ENCODE results near the gene TCERG1L. TPM values are rescaled to one million over a fixed set of nuclear protein-coding genes. Genes with fewer than 3 reads are reported as not detected.
"Not testable (repeated sequence)": the region's sequence is repeated elsewhere in the genome, so short reads cannot be mapped to it uniquely, and the experiment has no call there.

Gene TCERG1L
- polyA plus RNA-seq, 3 donors, result 0.03 to 0.16 TPM; not detected in 1

GRCh38 chr10:131113165-131113564, 198.4 kb downstream of the TCERG1L start:
- WGBS, 3 donors, result 91 to 92% (median 92%) methylated on average over 8 to 9 of the region's 9 CpGs

GRCh38 chr10:131112691-131113090, 198.8 kb downstream of the TCERG1L start:
- no peak overlapping the region for H3K27ac ChIP-seq (ENCODE audit: low read depth, low read length)
- WGBS, 3 donors, result 87 to 94% (median 92%) methylated on average over 18 of the region's 18 CpGs

More at GRCh38 chr10:131113165-131113564, 198.4 kb downstream of the TCERG1L start:
- no peak overlapping the region for H3K27ac ChIP-seq (ENCODE audit: low read depth, low read length)

DNA sequence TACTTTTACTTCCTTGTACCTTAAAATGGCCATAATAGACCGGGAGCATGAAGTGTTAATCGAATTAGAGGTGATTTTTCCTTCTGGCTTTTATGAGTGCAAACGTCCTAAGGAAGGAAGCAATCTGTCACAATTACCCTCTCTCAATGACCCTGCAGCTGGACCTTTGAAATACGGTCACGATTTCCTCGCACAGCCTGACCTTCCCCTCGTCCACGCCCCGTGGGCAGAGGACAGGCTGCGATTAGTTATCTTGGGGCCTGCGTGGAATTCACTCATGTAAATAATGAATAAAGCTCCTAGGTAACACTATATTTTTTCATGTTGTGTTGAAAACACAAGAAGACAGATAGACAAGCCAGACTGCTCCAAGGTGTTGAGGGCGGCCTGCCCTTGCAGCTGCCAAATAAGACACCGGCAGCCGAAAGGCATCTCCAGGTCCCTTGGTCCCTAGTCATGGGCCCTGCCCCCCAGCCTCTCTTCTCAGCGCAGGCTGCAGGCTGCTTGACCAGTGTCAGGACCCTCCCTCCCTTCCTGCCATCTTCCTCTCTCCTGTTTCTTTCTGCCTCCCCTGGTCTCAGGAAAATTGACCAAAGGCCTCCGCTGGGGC, 199.9 kb downstream of the TCERG1L start:
- 33 to 48% (median 39%) methylated on average over 15 to 16 of the region's 16 CpGs for WGBS, 3 donors

GRCh38 chr10:131111007-131111406, 200.5 kb downstream of the TCERG1L start:
- H3K27ac ChIP-seq (ENCODE audit: low read depth, low read length), result no peak overlapping the region
- 77 to 84% (median 79%) methylated on average over 12 to 13 of the region's 13 CpGs for WGBS, 3 donors

More for the DNA sequence above, 199.9 kb downstream of the TCERG1L start:
- no peak overlapping the region for H3K27ac ChIP-seq (ENCODE audit: low read depth, low read length)

DNA sequence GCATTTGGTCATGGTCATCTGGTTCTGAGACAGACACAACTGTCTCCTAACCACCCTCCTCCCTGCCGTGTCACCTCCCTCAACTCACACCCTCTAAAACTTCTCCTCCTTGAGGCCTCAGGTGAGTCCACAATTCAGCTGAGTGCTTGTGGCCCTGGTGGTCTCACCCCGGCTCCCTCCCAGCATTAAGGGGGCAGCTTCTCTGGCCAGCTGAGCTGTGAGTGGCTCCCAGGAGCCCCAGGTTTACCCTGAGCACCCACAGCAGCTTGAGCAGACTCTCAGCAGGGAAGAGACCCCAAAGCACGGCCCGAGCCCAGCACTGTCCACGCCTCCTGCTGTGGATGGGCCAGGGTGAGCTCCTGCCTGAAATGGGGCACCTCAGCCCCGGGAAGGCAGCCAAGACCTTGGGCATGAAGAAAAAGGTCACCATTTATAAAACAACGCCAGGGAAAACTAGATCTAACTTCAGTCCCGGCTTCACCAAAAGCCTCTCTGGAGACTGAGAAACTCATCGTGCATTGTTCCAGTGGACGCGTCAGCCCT, 201.2 kb downstream of the TCERG1L start:
- 73 to 86% (median 86%) methylated on average over 11 of the region's 11 CpGs for WGBS, 3 donors
- H3K27ac ChIP-seq (ENCODE audit: low read depth, low read length), result no peak overlapping the region

GRCh38 chr10:131109726-131110125, 201.8 kb downstream of the TCERG1L start:
- WGBS, 3 donors, result 71 to 77% (median 75%) methylated on average over 15 to 16 of the region's 16 CpGs
- H3K27ac ChIP-seq (ENCODE audit: low read depth, low read length), result no peak overlapping the region

GRCh38 chr10:131109291-131109690, 202.2 kb downstream of the TCERG1L start:
- 84 to 87% (median 86%) methylated on average over 19 of the region's 19 CpGs for WGBS, 3 donors
- no peak overlapping the region for H3K27ac ChIP-seq (ENCODE audit: low read depth, low read length)

DNA sequence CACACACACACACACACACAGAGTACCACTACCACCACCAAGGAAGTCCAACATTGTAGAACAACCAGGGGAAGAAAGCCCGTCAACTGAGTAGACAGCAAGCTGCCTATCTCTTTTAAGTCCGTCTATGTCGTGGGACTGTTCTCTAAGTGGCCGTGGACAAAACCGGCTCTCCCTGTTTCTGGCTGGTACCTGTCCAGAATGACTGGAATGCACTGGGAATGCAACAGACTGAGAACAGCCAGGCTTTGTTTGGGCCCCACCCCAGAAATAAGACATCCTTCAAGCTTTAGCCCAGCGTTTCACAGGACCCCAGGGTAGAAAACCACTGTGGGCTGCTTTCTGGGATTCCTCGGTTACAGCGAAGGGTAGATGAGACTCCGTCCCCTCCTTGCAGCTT, 203.6 kb downstream of the TCERG1L start:
- H3K27ac ChIP-seq (ENCODE audit: low read depth, low read length), result no peak overlapping the region
- WGBS, 3 donors, result 80 to 94% (median 94%) methylated on average over 9 of the region's 9 CpGs

GRCh38 chr10:131102676-131103075, 208.8 kb downstream of the TCERG1L start:
- H3K27ac ChIP-seq (ENCODE audit: low read depth, low read length), result no peak overlapping the region
- WGBS, 3 donors, result 58 to 79% (median 67%) methylated on average over 13 of the region's 13 CpGs

DNA sequence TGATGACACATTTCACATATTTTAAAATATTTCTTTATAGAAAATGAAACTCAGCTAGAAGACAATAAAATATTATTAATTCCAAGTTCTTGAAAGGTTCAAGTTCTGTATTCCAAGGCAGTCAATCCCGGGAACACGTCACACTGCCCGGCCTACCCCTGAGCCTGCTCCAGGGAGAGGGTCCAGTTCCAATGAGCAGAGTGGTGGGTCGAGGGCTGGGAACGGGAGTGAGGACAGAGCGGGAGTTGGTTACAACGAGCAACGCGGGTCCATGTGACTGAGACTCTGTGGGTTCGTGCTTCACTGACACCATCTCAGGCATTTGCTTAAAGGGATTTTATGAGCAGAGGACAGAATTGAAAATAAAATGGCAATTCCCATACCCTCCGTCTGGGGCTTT, 209.4 kb downstream of the TCERG1L start:
- WGBS, 3 donors, result 88 to 94% (median 91%) methylated on average over 11 of the region's 11 CpGs
- no peak overlapping the region for H3K27ac ChIP-seq (ENCODE audit: low read depth, low read length)

- not testable (repeated sequence) for H3K27ac ChIP-seq (ENCODE audit: low read depth, low read length)
- 69 to 74% (median 70%) methylated on average over 16 of the region's 16 CpGs for WGBS, 3 donors
Observed at GRCh38 chr10:131100418-131101410, 210.8 kb downstream of the TCERG1L start.

DNA sequence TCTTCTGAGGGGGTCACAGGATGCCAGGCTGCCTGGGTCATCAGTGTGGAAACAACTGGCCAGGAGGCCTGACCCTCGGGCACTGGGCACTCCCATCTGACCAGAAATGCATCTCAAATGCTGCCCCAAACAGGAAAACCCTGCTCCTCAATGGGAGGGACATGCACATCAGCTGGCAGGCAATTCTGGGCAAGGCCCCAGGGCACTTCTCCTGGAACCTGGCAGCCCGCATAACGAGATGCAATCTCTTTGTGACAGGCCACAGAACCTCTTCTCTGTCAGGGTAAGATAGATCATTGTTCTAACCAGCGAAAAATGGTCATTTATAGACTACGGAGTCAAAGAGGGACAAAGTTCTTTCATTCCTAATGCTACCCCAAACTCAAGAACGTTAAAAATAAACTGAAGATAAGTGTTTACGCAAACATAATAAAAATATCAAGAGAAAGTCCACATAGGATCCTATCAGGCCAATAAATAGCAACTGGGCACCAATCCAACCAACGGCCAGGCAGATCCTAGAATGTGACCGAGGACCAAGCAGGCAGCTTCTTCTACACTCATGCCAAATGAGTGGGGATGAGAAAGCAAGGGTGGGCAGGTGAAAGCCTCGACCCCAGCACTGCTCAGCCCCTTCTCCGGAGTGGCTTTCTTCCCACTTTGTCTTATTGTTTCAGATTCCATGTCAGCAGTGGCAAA, 212.3 kb downstream of the TCERG1L start:
- no peak overlapping the region for H3K27ac ChIP-seq (ENCODE audit: low read depth, low read length)
- 61 to 78% (median 76%) methylated on average over 11 of the region's 11 CpGs for WGBS, 3 donors

DNA sequence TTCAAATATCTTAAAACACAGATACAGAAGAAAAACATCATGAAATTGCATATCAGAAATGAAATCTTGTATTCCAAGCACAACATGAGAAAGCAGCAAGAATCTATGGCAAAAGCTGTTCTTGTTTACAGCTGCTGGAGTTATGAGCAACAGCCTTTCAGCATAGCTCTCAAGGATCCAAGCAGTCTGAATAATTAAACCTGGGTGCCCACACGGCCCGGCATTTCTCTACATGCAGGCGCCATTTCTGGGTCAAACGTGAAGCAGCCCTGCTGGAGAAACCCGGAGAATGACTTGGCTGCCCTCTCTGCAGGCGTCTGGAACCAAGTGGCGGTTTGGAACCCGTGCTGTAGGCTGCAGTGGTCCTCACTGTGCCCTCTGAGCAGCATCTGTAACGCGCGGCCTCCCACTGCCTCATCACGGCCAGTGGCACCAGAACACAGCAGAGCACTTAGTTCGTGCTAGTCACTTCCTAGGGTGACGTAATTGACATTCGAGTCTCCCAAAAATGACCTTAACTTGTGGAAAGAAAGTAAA, 213.0 kb downstream of the TCERG1L start:
- no peak overlapping the region for H3K27ac ChIP-seq (ENCODE audit: low read depth, low read length)

DNA sequence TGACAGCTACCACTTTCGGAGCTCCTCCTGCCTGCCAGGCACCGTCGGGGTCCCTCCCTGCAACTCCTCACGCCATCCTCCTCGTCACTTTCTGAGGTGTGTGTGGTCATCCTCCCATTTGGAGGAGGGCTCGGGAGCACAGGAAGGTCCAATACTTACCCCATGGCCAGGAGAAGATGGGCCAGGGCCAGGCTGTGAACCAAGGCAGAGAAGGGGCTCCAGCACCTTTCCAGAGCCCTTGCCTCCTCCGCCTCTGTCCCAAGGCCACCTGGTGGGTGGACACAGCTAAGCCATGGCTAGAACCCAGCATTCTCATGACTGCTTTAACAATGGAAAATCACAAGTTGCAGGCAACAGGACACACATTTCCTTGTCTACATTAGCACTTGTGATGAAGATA, 215.5 kb downstream of the TCERG1L start:
- 80 to 93% (median 86%) methylated on average over 7 of the region's 7 CpGs for WGBS, 3 donors
- H3K27ac ChIP-seq (ENCODE audit: low read depth, low read length), result no peak overlapping the region

More for the DNA sequence above, 213.0 kb downstream of the TCERG1L start:
- 87 to 89% (median 88%) methylated on average over 15 of the region's 15 CpGs for WGBS, 3 donors

DNA sequence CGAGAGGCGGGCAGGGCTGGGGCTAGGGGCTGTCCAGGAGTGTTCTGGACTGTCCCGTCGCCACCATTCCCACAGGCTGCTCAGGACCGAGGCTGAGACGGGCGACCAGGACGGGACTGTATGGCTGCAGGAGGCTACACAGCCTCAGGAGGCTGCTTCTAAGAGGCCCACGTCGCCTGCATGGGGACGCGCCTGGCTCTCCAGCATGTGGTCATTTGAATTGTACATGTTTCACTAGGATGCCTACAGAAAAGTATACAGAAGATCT, 216.3 kb downstream of the TCERG1L start:
- H3K27ac ChIP-seq (ENCODE audit: low read depth, low read length), result no peak overlapping the region
- 84 to 85% (median 84%) methylated on average over 12 of the region's 12 CpGs for WGBS, 3 donors

GRCh38 chr10:131094527-131095312, 216.8 kb downstream of the TCERG1L start:
- 47 to 68% (median 48%) methylated on average over 27 to 29 of the region's 29 CpGs for WGBS, 3 donors
- H3K27ac ChIP-seq (ENCODE audit: low read depth, low read length), result no peak overlapping the region

DNA sequence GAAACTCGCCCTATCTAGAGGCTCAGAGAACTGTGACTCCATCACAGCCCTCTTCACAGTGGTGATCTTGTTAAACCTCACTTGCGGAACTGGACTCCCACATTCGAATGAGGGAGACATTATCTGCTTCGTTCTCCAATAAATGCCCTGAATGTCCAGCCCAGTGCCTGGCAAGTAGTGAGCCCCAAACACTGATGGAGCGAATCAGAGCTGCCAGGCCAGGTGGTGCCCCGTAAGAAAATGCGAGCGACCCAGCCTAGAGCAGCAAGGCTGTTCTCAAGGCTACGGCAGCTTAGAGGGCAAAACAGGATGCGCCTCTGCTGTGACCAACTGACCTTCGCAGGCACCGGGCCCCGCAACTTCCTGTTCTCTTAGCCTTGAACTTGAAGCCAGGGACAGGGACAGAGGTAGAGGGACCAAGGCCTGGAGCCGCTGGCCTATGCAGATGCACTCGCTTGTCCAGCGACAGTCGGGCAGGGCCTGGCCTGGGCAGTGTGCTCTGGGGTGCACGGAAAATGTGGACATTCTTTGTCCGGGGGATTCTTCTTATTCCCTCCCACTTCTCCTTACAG, 217.6 kb downstream of the TCERG1L start:
- H3K27ac ChIP-seq (ENCODE audit: low read depth, low read length), result no peak overlapping the region
- WGBS, 3 donors, result 74 to 88% (median 74%) methylated on average over 19 of the region's 19 CpGs

Data from adipose tissue (tissue), 3 donors.